Activated naive CD4-positive, alpha-beta T cell treated with anti-CD3 and anti-CD28 coated beads, Interleukin-2, amount 50 U/mL, for 16 hours (primary cell): ENCODE measurements around the gene DOCK10.

Experiments used
- DNase-seq: peaks from one replicate; pipeline ENCODE4 v3.0.0-alpha.2; 2020

DOCK10 gene

DNA sequence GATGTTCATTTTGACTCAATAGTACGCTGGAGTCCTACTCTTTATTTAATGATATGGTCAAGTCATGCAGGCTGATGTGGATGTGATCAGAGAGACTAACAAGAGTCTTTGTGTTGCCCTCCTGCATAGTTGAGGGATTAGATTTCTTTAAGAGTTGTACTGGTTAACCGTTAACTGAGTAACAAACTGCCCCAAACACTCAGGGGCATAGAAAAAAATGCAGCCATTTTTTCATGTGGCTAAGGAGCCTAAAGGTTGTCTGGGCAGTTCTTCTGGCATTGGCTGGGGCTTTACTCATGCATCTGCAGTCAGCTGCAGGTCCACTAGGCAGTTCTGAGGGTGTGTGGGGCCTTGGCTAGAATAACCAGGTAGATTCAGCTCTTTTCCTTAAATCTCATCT is 32.5 kb downstream of the DOCK10 start:
- DNase-seq = no peak

- DNase-seq = no peak
These were observed 33.3 kb downstream of the DOCK10 start for GRCh38 chr2:225008935-225009334.

- no peak for DNase-seq
These were observed 34.0 kb downstream of the DOCK10 start for GRCh38 chr2:225008179-225008856.

GRCh38 chr2:225006730-225007129 is 35.5 kb downstream of the DOCK10 start:
- DNase-seq = no peak

DNA sequence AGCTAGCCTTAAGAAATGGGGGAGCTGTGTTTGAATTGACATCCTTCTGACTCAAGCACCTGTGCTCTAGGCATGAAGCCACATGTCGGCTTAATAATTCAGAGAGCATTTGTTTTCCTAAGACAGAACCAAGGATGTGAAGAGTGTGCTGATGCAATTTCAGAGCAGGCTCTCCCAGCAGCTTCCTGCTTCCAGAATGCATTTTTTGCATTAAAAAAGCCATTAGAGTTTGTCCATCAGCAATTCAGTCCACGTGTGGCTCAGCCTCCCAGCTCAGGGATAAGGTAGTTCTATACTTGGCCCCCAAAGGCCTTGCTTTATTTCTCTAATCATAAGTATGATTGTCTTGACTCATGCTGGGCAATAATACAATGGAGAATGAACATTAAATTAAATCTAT is 37.7 kb downstream of the DOCK10 start:
- no peak for DNase-seq

DNA sequence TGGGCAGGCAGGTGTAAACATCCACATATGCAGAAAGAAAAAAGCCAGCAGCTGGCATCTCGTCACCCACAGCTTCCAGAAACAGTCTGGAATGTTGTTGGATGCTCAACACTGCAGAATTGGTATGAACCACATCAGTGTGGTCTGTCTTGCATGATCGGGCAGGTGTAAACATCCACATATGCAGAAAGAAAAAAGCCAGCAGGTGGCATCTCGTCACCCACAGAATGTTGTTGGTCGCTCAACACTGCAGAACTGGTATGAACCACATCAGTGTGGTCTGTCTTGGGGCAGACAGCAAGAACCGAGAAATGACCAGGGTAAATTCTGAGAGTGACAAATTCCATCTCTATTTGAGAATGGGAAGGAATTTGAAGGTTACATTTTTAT is 39.6 kb downstream of the DOCK10 start:
- peak; percentile 30 for DNase-seq

DNA sequence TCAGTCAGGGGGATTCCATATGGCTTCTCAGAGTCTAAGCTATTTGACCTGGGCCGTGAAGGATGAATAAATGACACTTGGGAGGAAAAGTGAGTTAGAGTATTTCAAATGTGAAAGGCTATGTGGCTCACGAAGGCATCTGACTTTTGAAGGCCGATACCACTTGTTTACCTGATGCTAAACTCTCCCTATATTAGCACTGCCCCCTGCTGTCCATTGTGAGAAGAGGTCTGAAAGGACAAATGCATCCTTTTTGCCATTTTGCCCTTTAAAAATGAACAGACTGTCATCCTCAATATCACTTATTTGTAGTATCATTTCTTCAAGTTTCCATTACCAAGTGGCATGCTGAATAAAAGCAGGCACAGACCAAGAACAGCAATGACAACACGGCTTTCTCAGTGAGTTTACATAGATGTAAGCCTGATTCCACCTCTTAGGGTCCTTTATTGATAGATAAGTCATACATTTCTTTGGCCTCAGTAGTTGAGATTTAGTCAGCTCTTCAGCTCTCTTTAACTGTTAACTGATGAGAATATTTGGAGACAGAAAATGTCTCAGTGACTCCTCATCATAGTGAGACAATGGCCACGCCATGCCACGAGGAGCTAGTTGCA is 40.1 kb downstream of the DOCK10 start:
- peak; percentile 60 for DNase-seq

DNA sequence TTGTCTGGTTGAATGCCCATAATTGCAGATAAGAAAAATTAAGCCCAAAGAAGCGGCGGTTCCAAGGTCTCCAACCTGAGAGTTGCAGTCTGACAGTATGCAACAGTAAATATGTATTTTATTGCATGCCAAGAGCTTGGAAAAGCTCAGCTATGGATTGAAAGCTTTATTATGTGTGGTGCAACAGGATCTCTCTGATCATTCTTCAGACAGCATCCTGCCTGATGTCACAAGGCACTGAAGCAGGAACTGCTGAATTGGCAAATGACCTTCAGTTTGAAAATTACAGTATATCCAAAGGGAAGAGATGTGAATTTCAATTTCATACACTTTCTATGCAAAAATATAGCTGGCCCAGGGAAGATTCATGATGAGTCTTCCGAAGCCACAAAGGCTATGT is 42.5 kb downstream of the DOCK10 start:
- DNase-seq = no peak

DNA sequence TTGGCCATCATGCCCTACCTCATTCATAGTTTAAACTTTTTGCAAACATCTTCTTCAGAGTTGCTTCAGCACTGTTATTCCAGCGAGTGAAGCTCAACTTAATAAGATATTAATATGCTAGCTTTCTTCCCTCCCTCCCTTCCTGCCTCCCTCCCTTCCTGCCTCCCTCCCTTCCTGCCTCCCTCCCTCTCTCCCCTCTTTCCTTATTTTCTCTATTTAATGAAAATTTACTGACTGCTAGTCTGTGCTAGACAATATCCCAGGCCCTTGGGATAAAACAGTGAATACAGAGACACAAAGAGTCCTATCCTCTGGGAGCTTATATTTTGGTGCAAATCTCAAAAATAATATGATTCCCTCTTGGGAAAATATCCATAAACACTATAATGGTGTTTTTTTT is 42.9 kb downstream of the DOCK10 start:
- DNase-seq = no peak

DNA sequence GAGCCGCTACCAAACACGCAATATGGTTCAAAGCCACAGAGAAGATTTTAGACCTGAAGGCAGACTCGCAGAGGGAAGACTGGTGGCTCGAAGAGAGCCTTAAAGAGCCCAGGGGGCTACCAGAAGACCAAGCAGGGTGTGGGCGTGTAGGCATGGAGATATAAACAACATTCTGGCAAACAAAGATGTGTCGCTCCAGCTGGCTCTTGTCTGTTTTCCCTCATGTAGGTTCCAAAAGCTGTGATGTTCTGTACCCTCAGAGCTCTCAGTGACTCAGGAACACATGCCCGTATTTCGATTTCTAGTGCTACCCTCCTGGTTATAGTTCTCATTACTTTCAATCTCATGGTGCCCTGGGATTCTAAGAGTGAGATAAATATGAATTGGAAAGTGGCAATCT is 44.5 kb downstream of the DOCK10 start:
- DNase-seq = no peak

DNA sequence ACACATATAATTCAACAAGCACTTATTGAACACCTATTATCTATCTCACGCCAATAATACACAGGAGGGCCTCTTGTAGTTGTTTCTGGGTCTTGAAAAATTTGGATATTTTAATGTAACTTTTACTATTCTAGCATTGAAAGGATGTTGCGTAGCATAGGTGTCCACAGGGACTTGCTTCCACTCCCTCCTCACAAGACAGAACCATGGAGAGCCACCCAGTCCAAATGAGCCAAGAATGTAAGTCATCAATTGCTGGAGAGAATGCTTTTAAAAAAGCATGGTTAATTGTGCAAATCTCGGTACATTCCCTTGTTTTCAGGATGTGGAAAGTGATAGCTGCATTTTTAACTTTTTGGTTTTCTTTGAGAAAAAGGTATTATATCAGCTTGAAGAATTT is 46.8 kb downstream of the DOCK10 start:
- DNase-seq = no peak

GRCh38 chr2:224994242-224994823 is 47.9 kb downstream of the DOCK10 start:
- no peak for DNase-seq

GRCh38 chr2:224990710-224991109 is 51.6 kb downstream of the DOCK10 start:
- no peak for DNase-seq

- no peak for DNase-seq
These were observed 54.5 kb downstream of the DOCK10 start for GRCh38 chr2:224987733-224988132.

- no peak for DNase-seq
These were observed 55.8 kb downstream of the DOCK10 start for GRCh38 chr2:224986477-224986876.

GRCh38 chr2:224984637-224985036 is 57.6 kb downstream of the DOCK10 start:
- DNase-seq = no peak

DNA sequence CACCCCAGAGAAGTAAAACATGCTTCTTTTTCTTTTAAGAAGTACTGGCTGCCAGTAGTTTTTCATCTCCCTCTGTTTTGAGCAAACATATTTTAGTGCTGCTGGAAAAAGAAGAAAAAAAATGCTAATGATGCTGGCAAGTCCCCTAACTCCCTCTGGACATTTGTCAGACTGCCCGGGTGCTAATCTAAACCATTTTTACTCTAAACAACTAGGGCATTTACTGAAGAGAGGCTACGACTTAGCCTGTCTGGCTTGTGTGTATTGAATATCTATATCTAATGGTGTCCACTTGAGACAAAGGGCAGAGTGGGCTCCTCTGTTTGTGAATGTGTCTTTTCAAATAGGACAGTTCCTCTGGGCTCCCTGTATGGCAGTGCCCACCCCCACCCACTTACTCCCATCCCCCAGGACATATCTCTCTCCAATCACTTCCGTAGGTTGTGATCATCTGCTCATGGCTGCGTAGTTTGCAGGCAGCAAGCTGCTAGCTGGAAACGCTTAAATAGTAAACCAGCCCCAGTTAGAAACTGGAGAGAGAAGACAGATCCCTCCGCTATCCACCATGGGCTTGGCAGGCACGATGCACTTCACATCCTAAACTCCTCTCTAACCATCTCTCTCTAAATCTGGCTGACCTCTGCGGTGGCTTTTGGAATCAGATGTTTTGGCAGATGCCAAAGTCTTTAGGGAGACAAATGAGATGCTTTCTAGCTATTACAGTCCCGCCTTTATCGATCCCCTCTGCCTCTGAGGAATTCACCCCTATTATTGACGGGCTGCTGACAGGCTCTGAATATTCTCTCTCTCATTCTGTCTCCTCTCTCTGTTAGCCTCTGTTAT is 58.3 kb downstream of the DOCK10 start:
- DNase-seq = no peak

DNA sequence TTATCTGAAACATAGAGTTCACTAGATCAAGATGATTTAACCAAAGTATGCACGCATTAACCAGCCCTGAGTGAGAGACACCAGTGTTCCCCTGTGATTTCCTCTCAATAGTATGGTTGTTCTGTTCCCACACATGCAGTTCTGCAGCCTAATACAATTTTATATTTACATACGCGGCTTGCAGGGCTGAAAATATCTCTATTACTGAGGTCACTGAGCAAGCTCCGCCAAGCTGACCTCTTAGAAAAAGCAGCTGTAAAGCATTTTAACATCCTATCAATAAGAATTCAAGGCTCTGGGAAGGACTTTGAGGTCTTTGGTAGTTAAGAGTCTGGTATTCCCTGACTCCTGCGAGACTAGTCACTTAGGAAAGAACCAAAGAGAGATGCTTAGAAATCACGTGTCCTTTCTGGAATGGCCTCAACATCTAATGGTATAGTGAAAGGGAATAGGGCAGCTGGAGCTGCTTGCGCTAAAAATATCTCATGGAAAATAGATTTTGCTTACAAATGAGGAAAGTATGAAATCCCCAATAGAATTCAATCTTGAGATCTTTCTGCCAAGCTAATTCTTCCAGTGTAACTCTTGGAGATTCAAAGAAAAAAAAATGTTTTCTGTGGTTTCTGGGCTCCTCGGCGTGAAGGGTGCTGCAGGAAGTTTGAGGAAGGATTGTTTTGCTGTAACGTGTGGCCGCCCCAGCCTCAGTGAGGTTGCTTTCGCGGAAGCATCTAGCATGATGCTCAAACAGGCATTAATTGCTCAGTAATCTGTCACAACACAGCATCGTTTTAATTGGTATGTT is 59.2 kb downstream of the DOCK10 start:
- peak; percentile 23 for DNase-seq

GRCh38 chr2:224982226-224982625 is 60.0 kb downstream of the DOCK10 start:
- DNase-seq = no peak

- DNase-seq = no peak
These were observed 65.4 kb downstream of the DOCK10 start for GRCh38 chr2:224976629-224977525.

DNA sequence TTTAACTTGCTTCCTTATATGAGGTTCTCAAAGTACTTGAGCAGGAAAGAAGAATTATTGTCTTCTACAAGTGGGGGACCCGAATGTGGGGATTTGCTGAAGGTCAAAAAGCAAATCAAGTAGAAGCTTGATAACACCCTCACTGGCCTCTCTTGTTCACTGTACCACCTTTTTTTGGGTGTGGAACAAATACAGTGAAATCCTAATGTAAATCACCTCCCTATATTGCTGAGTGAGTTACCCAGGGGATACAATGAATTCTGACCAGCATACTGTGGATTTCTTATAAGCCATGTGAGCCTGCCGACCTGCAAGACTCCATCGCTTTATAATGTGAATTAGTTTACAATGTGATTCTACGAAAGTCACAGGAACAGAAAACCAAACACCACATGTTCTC is 66.5 kb downstream of the DOCK10 start:
- no peak for DNase-seq
